AG10803 (cell line): ENCODE results near the gene CADPS2.
A peak's percentile ranks its signal among the peaks of the same experiment; 100 is the strongest.

Experiments used
- DNase-seq: peaks from one replicate; pipeline ENCODE4 v3.0.0; 2010; ENCODE audit warnings: low read depth
- H3K4me3 ChIP-seq: 2 replicates; pipeline ENCODE4 v1.5.1; 2011; ENCODE audit warnings: mild to moderate bottlenecking, low read length, control low read depth
- TF ChIP-seq, protein P1 (sequence below): conservative IDR thresholded peaks from 2 replicates; pipeline ENCODE4 v1.5.1; 2011; ENCODE audit warnings: mild to moderate bottlenecking, low read length, control low read depth, inconsistent platforms

CADPS2 gene

DNA sequence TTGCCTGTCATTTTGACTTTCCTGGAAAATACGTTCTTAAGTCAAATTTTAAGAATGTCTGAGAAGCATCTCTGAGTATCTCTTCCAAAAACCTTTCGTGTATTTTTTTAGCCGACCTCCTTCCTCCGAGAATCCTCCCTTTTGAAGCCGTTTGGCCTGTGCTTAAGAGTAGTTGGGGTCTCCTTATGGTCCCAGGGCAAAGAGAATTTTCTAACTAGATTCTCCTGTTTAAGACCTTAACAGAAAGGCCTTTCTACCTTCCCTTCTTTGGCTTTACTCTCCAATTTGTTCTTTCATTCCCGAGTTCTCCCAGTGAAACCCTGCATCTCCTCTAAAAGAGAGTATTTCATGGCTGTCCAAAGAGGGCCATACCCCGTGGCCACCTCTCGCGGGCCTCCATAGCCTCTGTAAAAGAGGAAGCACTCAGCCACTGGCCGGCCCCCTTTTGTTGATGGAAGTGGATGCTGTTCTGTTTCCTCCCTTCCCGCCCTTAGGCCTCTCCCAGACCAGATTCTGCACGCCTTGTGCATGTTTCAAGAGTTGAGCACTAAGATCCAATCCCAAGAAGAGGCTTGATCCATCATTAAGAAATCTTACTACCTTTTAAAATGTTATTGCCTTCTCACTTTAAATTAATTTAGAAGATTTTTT lies 575.1 kb downstream of the CADPS2 start:
- no peak overlapping the region for H3K4me3 ChIP-seq
- TF ChIP-seq, protein P1, sequence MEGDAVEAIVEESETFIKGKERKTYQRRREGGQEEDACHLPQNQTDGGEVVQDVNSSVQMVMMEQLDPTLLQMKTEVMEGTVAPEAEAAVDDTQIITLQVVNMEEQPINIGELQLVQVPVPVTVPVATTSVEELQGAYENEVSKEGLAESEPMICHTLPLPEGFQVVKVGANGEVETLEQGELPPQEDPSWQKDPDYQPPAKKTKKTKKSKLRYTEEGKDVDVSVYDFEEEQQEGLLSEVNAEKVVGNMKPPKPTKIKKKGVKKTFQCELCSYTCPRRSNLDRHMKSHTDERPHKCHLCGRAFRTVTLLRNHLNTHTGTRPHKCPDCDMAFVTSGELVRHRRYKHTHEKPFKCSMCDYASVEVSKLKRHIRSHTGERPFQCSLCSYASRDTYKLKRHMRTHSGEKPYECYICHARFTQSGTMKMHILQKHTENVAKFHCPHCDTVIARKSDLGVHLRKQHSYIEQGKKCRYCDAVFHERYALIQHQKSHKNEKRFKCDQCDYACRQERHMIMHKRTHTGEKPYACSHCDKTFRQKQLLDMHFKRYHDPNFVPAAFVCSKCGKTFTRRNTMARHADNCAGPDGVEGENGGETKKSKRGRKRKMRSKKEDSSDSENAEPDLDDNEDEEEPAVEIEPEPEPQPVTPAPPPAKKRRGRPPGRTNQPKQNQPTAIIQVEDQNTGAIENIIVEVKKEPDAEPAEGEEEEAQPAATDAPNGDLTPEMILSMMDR: no peak
- DNase-seq: no peak

DNA sequence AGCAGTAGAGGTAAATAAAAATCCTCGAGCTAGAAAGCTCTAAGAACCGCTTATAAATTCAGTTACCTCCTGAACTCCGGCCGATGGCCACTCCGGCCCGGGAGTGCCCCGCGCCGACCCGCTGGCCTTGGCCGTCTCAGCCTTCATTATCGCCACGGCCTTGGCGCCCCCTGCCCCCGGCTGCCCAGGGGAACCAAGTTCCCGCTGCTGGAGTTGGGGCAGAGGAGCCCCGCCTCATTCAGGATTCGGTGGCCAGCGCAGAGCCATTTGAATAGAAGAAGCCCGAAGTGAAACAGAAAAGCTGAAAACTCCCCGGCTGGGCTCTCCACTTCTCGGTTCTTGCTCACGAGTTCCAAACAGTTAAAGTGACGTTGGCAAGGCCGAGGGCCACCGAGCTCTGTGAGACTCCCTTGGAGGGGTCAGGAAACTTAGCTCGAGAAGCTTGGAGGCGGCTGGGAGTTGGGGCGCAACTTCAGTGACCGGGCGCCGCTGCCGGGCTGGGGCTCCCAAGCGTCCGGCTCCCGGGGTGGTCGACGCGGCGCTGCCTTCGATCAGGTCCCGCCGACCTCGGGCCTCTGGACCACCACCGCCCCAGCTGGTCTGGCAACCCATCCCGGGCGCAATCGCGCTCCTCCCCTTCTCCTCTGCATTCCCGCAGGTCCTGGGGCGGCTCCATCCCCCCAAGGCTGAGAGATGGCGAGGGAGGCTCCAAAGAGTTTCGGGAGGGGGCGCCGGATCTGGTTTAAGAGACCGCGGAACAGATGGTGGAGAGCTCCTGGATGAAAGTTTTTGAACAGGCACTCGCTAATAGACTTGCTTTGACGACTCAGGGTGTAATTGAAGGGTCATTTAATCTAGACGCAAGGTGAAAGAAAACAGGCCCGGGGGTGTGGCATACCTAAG lies 575.9 kb downstream of the CADPS2 start:
- peak; percentile 5 for DNase-seq
- TF ChIP-seq, protein P1: no peak
- H3K4me3 ChIP-seq: peak overlapping the region; percentile 52

- TF ChIP-seq, protein P1: no peak
- no peak overlapping the region for H3K4me3 ChIP-seq
- no peak for DNase-seq
Observed at GRCh38 chr7:122309421-122309820, 576.8 kb downstream of the CADPS2 start.

GRCh38 chr7:122307228-122307621 lies 579.0 kb downstream of the CADPS2 start:
- H3K4me3 ChIP-seq: no peak overlapping the region
- no peak for DNase-seq
- TF ChIP-seq, protein P1: no peak

DNA sequence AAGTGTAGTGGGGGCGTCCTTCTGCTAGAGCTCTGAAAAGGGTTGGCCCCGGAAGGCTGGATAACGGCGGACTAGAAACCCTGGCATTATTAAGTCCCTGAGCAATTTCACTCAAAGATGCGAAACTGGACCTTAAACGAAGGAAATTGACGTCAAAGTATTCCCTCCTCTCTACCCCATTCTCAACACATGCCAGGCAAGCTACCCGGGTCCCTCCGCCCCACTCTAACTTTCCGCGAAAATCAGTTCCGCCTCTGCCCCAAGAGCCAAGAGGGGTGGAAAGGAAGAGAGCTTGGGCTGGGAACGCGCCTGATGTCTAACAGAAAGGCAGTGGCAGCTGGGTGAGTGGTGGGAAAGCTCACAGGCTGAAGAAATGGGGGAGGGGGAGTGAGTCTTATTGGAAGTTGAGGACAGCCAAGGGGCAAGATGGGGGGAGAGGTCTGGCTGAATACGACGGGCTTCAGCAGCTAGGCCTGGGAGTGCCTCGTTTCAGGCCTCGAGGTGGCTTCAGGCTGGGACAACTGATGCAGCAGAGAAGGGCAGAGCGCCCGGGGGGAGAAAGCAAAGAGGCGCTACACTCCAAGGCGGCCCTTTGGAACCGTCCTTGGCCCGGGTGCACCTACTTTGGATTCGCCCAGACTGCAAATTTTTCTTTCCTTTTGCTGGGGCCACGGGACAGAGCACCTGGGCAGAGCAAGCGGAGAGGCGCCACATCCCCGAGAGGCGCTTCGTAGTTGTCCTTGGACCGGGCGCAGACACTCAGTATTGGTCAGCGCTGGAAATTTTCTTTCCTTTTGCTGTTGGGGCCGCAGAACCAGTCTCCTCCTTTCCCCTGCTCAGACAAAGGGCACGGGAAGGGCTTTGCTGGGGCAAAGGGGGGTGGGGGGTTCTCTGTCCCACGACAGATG lies 579.7 kb downstream of the CADPS2 start:
- TF ChIP-seq, protein P1: no peak
- H3K4me3 ChIP-seq: no peak overlapping the region
- no peak for DNase-seq

GRCh38 chr7:122305475-122306319 lies 580.6 kb downstream of the CADPS2 start:
- TF ChIP-seq, protein P1: no peak
- no peak for DNase-seq
- no peak overlapping the region for H3K4me3 ChIP-seq
